Kidney epithelial cell (primary cell): ENCODE results near the gene MAFB. TPM values are rescaled to one million over a fixed set of nuclear protein-coding genes. Genes with fewer than 3 reads are reported as not detected.

ENCODE experiments used
- DNase-seq: peaks from one replicate; pipeline ENCODE4 v3.0.0-alpha.2; 2010; ENCODE audit warnings: low read depth
- H3K27me3 ChIP-seq: 2 replicates; pipeline ENCODE4 v1.6.0; 2011; ENCODE audit warnings: low read length; ENCODE audit not compliant: control insufficient read depth, insufficient read depth
- H3K36me3 ChIP-seq: 2 replicates; pipeline ENCODE4 v1.5.1; 2011; ENCODE audit warnings: low read length; ENCODE audit not compliant: control insufficient read depth, insufficient read depth
- H3K4me3 ChIP-seq: 2 replicates; pipeline ENCODE4 v1.5.1; 2011; ENCODE audit warnings: low read depth, mild to moderate bottlenecking, control low read depth, low read length
- CTCF ChIP-seq: IDR thresholded peaks from 2 replicates; pipeline ENCODE4 v1.5.1; 2011; ENCODE audit warnings: mild to moderate bottlenecking, moderate library complexity, low read length, control low read depth, inconsistent platforms; ENCODE audit not compliant: insufficient read depth, poor library complexity, severe bottlenecking
- total RNA-seq: library from RNA; depleted of rRNA; stranded (reverse); fragments of >200 nt; gene quantifications from 2 replicates; pipeline ENCODE4 v1.2.3, GENCODE V29; 2015

MAFB gene
- total RNA-seq, 1 donor from 2014 or later = 3.5 TPM

- H3K27me3 ChIP-seq = peaks cover 72% of the 10 kb centered on the region
- no peak for TF ChIP-seq CTCF
- no peak overlapping the region for H3K4me3 ChIP-seq
- DNase-seq = no peak
- H3K36me3 ChIP-seq = no peaks in the 10 kb centered on the region
Observed at GRCh38 chr20:40683221-40683893, 5.7 kb downstream of the MAFB start.

GRCh38 chr20:40682104-40682981 is 6.7 kb downstream of the MAFB start:
- peaks cover 62% of the 10 kb centered on the region for H3K27me3 ChIP-seq
- TF ChIP-seq CTCF = no peak
- no peaks in the 10 kb centered on the region for H3K36me3 ChIP-seq
- no peak for DNase-seq
- no peak overlapping the region for H3K4me3 ChIP-seq

DNA sequence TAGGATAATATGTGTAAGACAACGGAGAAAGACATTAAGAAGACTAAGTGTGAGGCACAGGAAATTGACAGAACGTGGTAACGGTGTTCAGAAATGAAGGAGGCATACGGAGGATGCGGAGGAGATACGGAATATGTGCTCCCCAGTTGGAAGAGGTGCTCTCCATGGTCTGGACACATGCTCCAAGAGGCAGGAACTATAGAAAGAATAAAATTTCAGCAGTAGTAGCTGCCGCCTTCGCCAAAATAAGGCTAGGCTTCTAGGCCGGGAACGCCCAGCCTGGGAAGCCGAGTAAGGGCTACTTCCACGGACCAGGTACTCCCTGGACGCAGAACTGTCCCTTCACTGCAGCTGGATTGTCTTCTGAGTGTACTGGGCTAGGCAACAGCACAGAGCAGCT is 7.4 kb downstream of the MAFB start:
- TF ChIP-seq CTCF = no peak
- DNase-seq = no peak
- peaks cover 56% of the 10 kb centered on the region for H3K27me3 ChIP-seq

GRCh38 chr20:40681165-40681564 is 7.9 kb downstream of the MAFB start:
- no peak for TF ChIP-seq CTCF

More for the DNA sequence above, 7.4 kb downstream of the MAFB start:
- H3K36me3 ChIP-seq = no peaks in the 10 kb centered on the region
- H3K4me3 ChIP-seq = no peak overlapping the region

DNA sequence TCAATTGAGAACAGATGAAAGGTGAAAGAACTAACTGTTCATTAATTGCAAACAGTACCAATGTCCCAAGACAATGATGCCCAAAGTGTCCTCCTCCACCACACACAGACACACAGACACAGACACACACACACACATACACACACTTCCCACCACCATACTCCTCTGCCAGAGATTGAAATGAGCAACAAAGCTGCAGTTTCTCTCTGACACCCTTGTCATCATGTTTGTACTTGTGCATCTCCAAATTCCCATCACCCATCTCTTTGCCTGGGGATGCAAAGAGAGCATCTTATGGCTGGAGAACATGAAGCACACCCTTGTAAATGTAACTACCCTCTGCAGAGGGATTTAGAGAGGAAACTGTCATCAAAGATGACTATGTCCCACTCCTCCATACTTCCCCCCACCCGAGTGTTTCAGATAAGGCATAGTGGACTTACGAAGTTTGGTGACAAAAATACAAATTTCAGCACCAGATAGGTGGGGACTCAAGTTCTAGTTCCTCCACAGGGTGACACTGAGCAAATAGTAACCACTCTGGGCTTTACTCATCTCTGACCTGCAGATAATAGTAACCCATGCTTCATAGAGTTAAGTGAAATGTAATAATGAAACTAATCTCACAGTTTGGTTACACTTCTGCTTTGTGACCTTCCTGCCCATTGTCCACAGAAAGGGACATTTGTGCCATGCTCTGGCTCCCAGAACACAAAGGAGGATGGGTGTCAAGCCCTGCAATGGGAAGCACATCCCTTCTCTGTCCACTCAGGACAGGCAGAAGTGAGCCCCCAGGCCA is 8.7 kb downstream of the MAFB start:
- no peaks in the 10 kb centered on the region for H3K36me3 ChIP-seq
- no peak overlapping the region for H3K4me3 ChIP-seq
- no peak for DNase-seq
- peaks cover 48% of the 10 kb centered on the region for H3K27me3 ChIP-seq
- no peak for TF ChIP-seq CTCF

More at GRCh38 chr20:40681165-40681564, 7.9 kb downstream of the MAFB start:
- no peaks in the 10 kb centered on the region for H3K36me3 ChIP-seq
- H3K27me3 ChIP-seq = peaks cover 51% of the 10 kb centered on the region
- H3K4me3 ChIP-seq = no peak overlapping the region
- no peak for DNase-seq
